WI38 (cell line): ENCODE results near the gene SLC6A17.

ENCODE experiments used
- H3K4me3 ChIP-seq: 2 replicates; pipeline ENCODE4 v1.5.1; 2011; ENCODE audit warnings: low read depth, mild to moderate bottlenecking, control low read depth, low read length
- CTCF ChIP-seq: IDR thresholded peaks from 2 replicates; pipeline ENCODE4 v1.5.1; 2012; ENCODE audit warnings: low read depth, mild to moderate bottlenecking, control low read depth, low read length

SLC6A17 gene

DNA sequence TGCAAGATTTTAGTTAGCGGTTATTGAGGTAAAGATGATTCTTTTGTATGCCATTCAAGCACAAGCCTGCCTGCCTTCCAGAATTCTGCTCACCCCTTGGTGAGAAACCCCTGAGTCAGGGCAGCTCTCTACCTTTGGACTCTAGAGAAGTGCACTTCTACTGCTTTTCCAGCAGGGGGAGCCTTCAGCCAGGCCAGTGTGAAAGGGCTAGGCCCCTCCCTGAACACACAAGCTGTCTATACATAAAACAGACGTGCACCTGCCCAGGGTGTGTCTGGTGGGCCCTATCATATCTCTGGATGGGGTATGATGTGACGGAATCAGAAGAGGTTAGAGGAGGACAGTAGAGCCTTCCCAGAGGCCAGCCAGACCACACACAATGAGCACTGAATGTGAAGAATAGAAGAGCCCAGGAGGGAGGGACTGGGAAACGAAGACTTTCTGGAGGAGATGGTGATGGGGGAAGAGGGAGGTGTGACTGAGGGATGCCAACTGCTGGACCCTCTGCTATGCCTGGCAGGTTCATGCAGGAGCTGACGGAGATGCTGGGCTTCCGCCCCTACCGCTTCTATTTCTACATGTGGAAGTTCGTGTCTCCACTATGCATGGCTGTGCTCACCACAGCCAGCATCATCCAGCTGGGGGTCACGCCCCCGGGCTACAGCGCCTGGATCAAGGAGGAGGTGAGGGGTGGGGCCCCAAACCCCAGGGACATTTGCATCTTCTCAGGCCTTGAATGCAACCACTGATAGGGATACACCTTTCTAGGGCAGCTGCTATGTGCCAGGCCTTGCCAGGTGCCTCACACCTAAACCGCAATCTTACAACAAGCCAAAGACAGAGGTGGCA is 46.8 kb downstream of the SLC6A17 start:
- TF ChIP-seq CTCF, result peak; percentile 95
- H3K4me3 ChIP-seq, result no peak overlapping the region

- no peak overlapping the region for H3K4me3 ChIP-seq
- TF ChIP-seq CTCF, result no peak
These were observed 47.8 kb downstream of the SLC6A17 start for GRCh38 chr1:110197905-110198629.

- no peak overlapping the region for H3K4me3 ChIP-seq
- no peak for TF ChIP-seq CTCF
These were observed 48.5 kb downstream of the SLC6A17 start for GRCh38 chr1:110198746-110199145.

- no peak overlapping the region for H3K4me3 ChIP-seq
- TF ChIP-seq CTCF, result no peak
These were observed 49.9 kb downstream of the SLC6A17 start for GRCh38 chr1:110200190-110200589.

- TF ChIP-seq CTCF, result no peak
- H3K4me3 ChIP-seq, result no peak overlapping the region
These were observed 50.4 kb downstream of the SLC6A17 start for GRCh38 chr1:110200666-110201065.

- H3K4me3 ChIP-seq, result no peak overlapping the region
- TF ChIP-seq CTCF, result no peak
These were observed 51.0 kb downstream of the SLC6A17 start for GRCh38 chr1:110201157-110201825.
